HepG2 (cell line): ENCODE data around the gene NFS1. TPM values are rescaled to one million over a fixed set of nuclear protein-coding genes. Genes with fewer than 3 reads are reported as not detected.

Experiments used
- CBX2 ChIP-seq, 2 experiments: fragments of 200-600 bp in 1 of 2; sonication (generic); formaldehyde crosslinking in 1 of 2; IDR thresholded peaks; 2 replicates each; pipeline versions ENCODE4 v1.7.0 to v1.8.1; 2018 to 2022; ENCODE audit warnings: low read depth in 2 of 2, low read length in 1 of 2, mild to moderate bottlenecking in 1 of 2, missing genetic modification reagents in 1 of 2
- CTCF ChIP-seq: sonication (generic); formaldehyde crosslinking; IDR thresholded peaks from 2 replicates; pipeline ENCODE4 v1.5.0; 2020; ENCODE audit warnings: mild to moderate bottlenecking, missing genetic modification reagents, moderate library complexity
- ELF4 ChIP-seq: sonication (generic); formaldehyde crosslinking; IDR thresholded peaks from 2 replicates; pipeline ENCODE4 v1.5.0; 2020; ENCODE audit warnings: missing genetic modification reagents, mild to moderate bottlenecking, moderate library complexity, borderline replicate concordance
- FOXC1 ChIP-seq: sonication (generic); formaldehyde crosslinking; IDR thresholded peaks from 2 replicates; pipeline ENCODE4 v1.8.0; 2022; ENCODE audit warnings: mild to moderate bottlenecking, missing genetic modification reagents, borderline replicate concordance
- HOXA7 ChIP-seq: sonication (generic); formaldehyde crosslinking; IDR thresholded peaks from 2 replicates; pipeline ENCODE4 v1.8.1; 2022; ENCODE audit warnings: mild to moderate bottlenecking, missing genetic modification reagents, moderate library complexity
- MXD1 ChIP-seq: sonication (generic); formaldehyde crosslinking; IDR thresholded peaks from 2 replicates; pipeline ENCODE4 v1.4.0; 2020; ENCODE audit warnings: mild to moderate bottlenecking, missing genetic modification reagents
- NR2F1 ChIP-seq, 2 experiments: fragments of 450-650 bp in 1 of 2; formaldehyde crosslinking in 1 of 2; IDR thresholded peaks; 2 replicates each; pipeline versions ENCODE4 v1.5.0 to v1.6.1; 2016 to 2020; ENCODE audit warnings: mild to moderate bottlenecking in 1 of 2, missing compliant biosample characterization in 1 of 2, missing genetic modification reagents in 1 of 2, moderate library complexity in 1 of 2
- SNAPC4 ChIP-seq: sonication (generic); formaldehyde crosslinking; IDR thresholded peaks from 2 replicates; pipeline ENCODE4 v1.4.0; 2020; ENCODE audit warnings: mild to moderate bottlenecking, missing genetic modification reagents
- SRSF1 ChIP-seq: fragments of 200-400 bp; formaldehyde crosslinking; optimal IDR thresholded peaks from 2 replicates; pipeline ENCODE3; 2017; ENCODE audit warnings: mild to moderate bottlenecking, low read depth, low read length, moderate library complexity
- YY1 ChIP-seq: IDR thresholded peaks from 2 replicates; pipeline ENCODE4 v1.6.1; 2011; ENCODE audit warnings: low read length, low read depth, moderate library complexity, mild to moderate bottlenecking; ENCODE audit not compliant: insufficient read depth, insufficient replicate concordance
- ZMYM4 ChIP-seq: sonication (generic); formaldehyde crosslinking; IDR thresholded peaks from 2 replicates; pipeline ENCODE4 v1.8.1; 2023; ENCODE audit warnings: mild to moderate bottlenecking, missing genetic modification reagents
- ZNF276 ChIP-seq: sonication (generic); formaldehyde crosslinking; IDR thresholded peaks from 2 replicates; pipeline ENCODE4 v1.4.0; 2020; ENCODE audit warnings: mild to moderate bottlenecking, low read depth, missing genetic modification reagents
- ZNF543 ChIP-seq: sonication (generic); formaldehyde crosslinking; IDR thresholded peaks from 2 replicates; pipeline ENCODE4 v1.4.0; 2020; ENCODE audit warnings: mild to moderate bottlenecking, missing genetic modification reagents
- ZNF549 ChIP-seq: sonication (generic); formaldehyde crosslinking; IDR thresholded peaks from 2 replicates; pipeline ENCODE4 v1.5.0; 2020; ENCODE audit warnings: missing genetic modification reagents
- ZNF550 ChIP-seq: sonication (generic); formaldehyde crosslinking; IDR thresholded peaks from 2 replicates; pipeline ENCODE4 v1.4.0; 2020; ENCODE audit warnings: mild to moderate bottlenecking, missing genetic modification reagents, borderline replicate concordance
- ZNF776 ChIP-seq: sonication (generic); formaldehyde crosslinking; IDR thresholded peaks from 2 replicates; pipeline ENCODE4 v1.4.0; 2020; ENCODE audit warnings: mild to moderate bottlenecking, missing genetic modification reagents
- ZNF841 ChIP-seq: sonication (generic); formaldehyde crosslinking; IDR thresholded peaks from 2 replicates; pipeline ENCODE4 v1.8.1; 2023; ENCODE audit warnings: missing genetic modification reagents, borderline replicate concordance
- polyA plus RNA-seq, 8 experiments: library from polyadenylated mRNA; depleted of rRNA in 3 of 8; stranded (reverse) in 7 of 8; unstranded in 1 of 8; fragments of >200 nt; fragmentation: Illumina TruSeq in 4 of 8; extraction: Trizol in 4 of 8; gene quantifications; 2 replicates each; pipeline versions ENCODE4 v1.2.1 to v1.2.3, GENCODE V29; 2011 to 2016; ENCODE audit warnings: low read depth in 4 of 8, missing spikeins in 1 of 8, mixed read lengths in 1 of 8; ENCODE audit not compliant: insufficient read depth in 1 of 8
- total RNA-seq, 5 experiments: library from RNA; depleted of rRNA; stranded (reverse); fragments of >200 nt; fragmentation: Illumina TruSeq; extraction: Trizol; gene quantifications; 2 replicates each; pipeline ENCODE4 v1.2.3, GENCODE V29; 2016; ENCODE audit warnings: low read depth in 1 of 5

The NFS1 gene
- total and polyA plus RNA-seq, 2 of the 13 experiments (the other 11 are each of a cell fraction or from before 2014, with no cell fraction given), result 65.9 to 88.1 TPM

GRCh38 chr20:35697696-35698297, 1.4 kb downstream of the NFS1 start (continued):
- TF ChIP-seq ELF4 (0 out of 2 replicates have a peak, but pooled peaks have one; percentile 73), CTCF (CRISPR knock-in tag) (0 out of 2 replicates have a peak, but pooled peaks have one; percentile 12), CBX2 (IDR thresholded peaks at IDR 0.05; ENCODE audit: low read depth, low read length) (no peak), CBX2 (CRISPR knock-in tag; IDR thresholded peaks at IDR 0.05; ENCODE audit: low read depth) (0 out of 2 replicates have a peak, but pooled peaks have one; percentile 16), ZNF776 (CRISPR knock-in tag) (0 out of 2 replicates have a peak, but pooled peaks have one; percentile 73), ZNF543 (CRISPR knock-in tag) (no peak), HOXA7 (CRISPR knock-in tag) (no peak), ZNF550 (CRISPR knock-in tag) (no peak), MXD1 (CRISPR knock-in tag) (0 out of 2 replicates have a peak, but pooled peaks have one; percentile 56), ZNF276 (no peak), SRSF1 (no peak), NR2F1 (CRISPR knock-in tag; IDR thresholded peaks at IDR 0.05) (0 out of 4 replicates have a peak, but pooled peaks of 1 of the 2 experiments have one; percentile 28), ZNF841 (CRISPR knock-in tag) (no peak), SNAPC4 (CRISPR knock-in tag) (peak; percentile 83; the same call in 1 of the 2 replicates), FOXC1 (0 out of 2 replicates have a peak, but pooled peaks have one; percentile 22), ZMYM4 (CRISPR knock-in tag) (no peak), YY1 (peak; percentile 52), ZNF549 (CRISPR knock-in tag) (no peak)
